Effector memory CD4-positive, alpha-beta T cell (primary cell): ENCODE results near the gene ZFYVE28.
"Not testable (repeated sequence)": the region's sequence is repeated elsewhere in the genome, so short reads cannot be mapped to it uniquely, and the experiment has no call there.

ENCODE experiments used
- DNase-seq, 3 donors: peaks; one replicate each; pipeline ENCODE4 v3.0.0-alpha.2; 2020
- H3K27ac ChIP-seq: 2 replicates; pipeline ENCODE4 v1.7.0; 2013; ENCODE audit warnings: mild to moderate bottlenecking, low read length, moderate library complexity; ENCODE audit not compliant: insufficient read depth, poor library complexity, severe bottlenecking
- H3K27me3 ChIP-seq: replicated peaks from 2 replicates; pipeline ENCODE4 v1.7.0; 2013; ENCODE audit warnings: mild to moderate bottlenecking, low read length; ENCODE audit not compliant: insufficient read depth, control insufficient read depth, poor library complexity, severe bottlenecking
- H3K36me3 ChIP-seq: 2 replicates; pipeline ENCODE4 v1.7.0; 2013; ENCODE audit warnings: mild to moderate bottlenecking, low read length, moderate library complexity; ENCODE audit not compliant: control insufficient read depth, insufficient read depth
- H3K4me1 ChIP-seq: 2 replicates; pipeline ENCODE4 v1.7.0; 2013; ENCODE audit warnings: low read length, mild to moderate bottlenecking; ENCODE audit not compliant: control insufficient read depth, insufficient read depth, poor library complexity, severe bottlenecking
- H3K4me3 ChIP-seq: 2 replicates; pipeline ENCODE4 v1.7.0; 2013; ENCODE audit warnings: low read length, low read depth, mild to moderate bottlenecking; ENCODE audit not compliant: insufficient read depth, poor library complexity, severe bottlenecking
- H3K9me3 ChIP-seq: 2 replicates; pipeline ENCODE4 v1.7.0; 2013; ENCODE audit warnings: mild to moderate bottlenecking, low read length, moderate library complexity; ENCODE audit not compliant: control insufficient read depth

The ZFYVE28 gene

DNA sequence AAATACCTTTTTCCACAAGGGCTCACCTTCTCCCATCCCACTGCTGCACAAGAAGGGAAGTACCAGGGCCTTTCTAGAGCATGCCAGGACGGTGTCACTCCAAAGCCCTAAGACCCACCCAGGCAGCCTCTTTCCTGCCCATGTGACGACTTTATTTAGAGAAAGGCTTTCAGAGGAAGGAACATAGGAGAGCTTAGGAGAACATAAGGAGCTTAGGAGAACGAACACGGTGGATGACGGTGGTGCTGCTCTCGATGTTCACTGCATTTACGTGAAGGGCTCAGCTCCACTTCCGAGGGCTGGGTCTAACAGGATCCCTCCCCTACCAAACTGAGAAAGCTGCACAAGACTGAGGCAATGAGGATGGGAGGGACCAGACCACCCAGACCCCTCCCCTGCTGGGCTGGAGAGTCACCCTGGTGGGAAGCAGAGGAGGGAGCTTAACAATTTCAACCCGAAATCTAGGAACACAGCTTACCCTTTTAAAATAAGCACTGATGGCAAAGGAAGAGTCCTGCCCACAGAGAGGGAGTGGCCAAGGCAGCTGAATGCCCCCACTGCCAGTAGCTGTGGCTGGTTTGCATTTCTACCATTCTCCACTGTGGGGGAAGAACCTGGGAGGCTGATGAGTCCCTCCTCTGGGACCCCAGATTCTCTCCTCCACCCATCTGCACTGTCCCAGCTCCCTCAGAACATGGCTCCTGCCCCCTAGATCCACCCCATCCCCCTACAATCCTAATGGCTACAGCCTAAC is 29.8 kb downstream of the ZFYVE28 start:
- Histone ChIP-seq H3K4me3 (no peak overlapping the region), H3K27me3 (no peaks in the 10 kb centered on the region), H3K27ac (no peak overlapping the region), H3K9me3 (no peaks in the 10 kb centered on the region), H3K4me1 (peaks cover 7% of the 10 kb centered on the region), H3K36me3 (peaks cover 2% of the 10 kb centered on the region)
- DNase-seq = no peak

DNA sequence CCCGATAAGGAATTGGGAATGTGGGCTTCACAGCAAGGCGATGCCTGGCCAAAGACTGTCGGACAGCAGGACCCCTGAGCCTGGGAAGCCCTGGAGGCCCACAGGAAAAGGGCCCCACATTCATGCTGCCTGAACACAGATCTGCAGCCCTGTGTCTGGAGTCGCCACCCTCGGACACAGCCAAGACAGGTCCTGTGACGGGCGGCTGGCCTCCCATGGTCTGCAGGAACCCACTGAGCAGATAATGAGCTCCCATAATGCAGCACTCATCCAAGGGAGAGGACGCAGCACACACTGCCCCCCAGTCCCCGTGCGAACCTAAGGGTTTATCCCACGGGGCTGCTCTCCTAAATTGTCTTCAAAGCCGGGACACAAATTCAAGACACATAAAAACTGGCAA is 30.6 kb downstream of the ZFYVE28 start:
- Histone ChIP-seq H3K27ac (no peak overlapping the region), H3K4me3 (no peak overlapping the region), H3K4me1 (peaks cover 3% of the 10 kb centered on the region), H3K27me3 (no peaks in the 10 kb centered on the region), H3K9me3 (no peaks in the 10 kb centered on the region), H3K36me3 (peaks cover 4% of the 10 kb centered on the region)
- DNase-seq = no peak

- no peak for DNase-seq
- no peaks in the 10 kb centered on the region for H3K27me3 ChIP-seq
- peaks cover 3% of the 10 kb centered on the region for H3K4me1 ChIP-seq
- peaks cover 4% of the 10 kb centered on the region for H3K36me3 ChIP-seq
- no peak overlapping the region for H3K4me3 ChIP-seq
- no peak overlapping the region for H3K27ac ChIP-seq
- no peaks in the 10 kb centered on the region for H3K9me3 ChIP-seq
Measured at GRCh38 chr4:2387218-2387617, 31.2 kb downstream of the ZFYVE28 start.

- H3K27ac ChIP-seq = no peak overlapping the region
- H3K36me3 ChIP-seq = peaks cover 4% of the 10 kb centered on the region
- no peak overlapping the region for H3K4me3 ChIP-seq
- H3K27me3 ChIP-seq = no peaks in the 10 kb centered on the region
- no peak for DNase-seq
- peaks cover 3% of the 10 kb centered on the region for H3K4me1 ChIP-seq
- no peaks in the 10 kb centered on the region for H3K9me3 ChIP-seq
Measured at GRCh38 chr4:2386717-2387116, 31.7 kb downstream of the ZFYVE28 start.

- H3K9me3 ChIP-seq = no peaks in the 10 kb centered on the region
Measured at GRCh38 chr4:2385516-2385915, 32.9 kb downstream of the ZFYVE28 start.

DNA sequence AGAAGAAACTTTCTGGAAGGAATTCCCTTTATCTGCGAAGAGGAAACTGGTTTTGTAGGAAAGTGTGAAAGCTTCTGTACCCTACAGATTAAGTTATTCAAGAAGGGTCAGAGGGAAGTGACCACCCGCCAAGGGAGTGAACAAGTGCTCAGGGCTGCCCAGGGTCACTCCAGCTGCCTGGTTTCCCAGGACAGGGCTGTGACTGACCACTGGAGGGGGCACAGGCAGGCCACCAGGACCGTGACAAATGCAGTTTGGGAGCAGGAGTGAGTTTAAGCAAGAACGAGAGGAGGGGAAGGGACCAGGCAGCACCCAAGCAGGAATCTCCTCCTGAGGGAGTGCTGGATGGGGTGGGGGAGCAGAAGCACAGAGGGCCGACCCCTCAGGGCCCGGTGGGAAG is 34.2 kb downstream of the ZFYVE28 start:
- H3K4me1 ChIP-seq = peaks cover 3% of the 10 kb centered on the region
- H3K4me3 ChIP-seq = no peak overlapping the region
- peaks cover 4% of the 10 kb centered on the region for H3K36me3 ChIP-seq
- H3K27me3 ChIP-seq = no peaks in the 10 kb centered on the region
- DNase-seq = no peak
- no peak overlapping the region for H3K27ac ChIP-seq
- no peaks in the 10 kb centered on the region for H3K9me3 ChIP-seq

More at GRCh38 chr4:2385516-2385915, 32.9 kb downstream of the ZFYVE28 start:
- DNase-seq = no peak
- Histone ChIP-seq H3K4me1 (peaks cover 3% of the 10 kb centered on the region), H3K4me3 (no peak overlapping the region), H3K36me3 (peaks cover 4% of the 10 kb centered on the region), H3K27me3 (no peaks in the 10 kb centered on the region), H3K27ac (no peak overlapping the region)

DNA sequence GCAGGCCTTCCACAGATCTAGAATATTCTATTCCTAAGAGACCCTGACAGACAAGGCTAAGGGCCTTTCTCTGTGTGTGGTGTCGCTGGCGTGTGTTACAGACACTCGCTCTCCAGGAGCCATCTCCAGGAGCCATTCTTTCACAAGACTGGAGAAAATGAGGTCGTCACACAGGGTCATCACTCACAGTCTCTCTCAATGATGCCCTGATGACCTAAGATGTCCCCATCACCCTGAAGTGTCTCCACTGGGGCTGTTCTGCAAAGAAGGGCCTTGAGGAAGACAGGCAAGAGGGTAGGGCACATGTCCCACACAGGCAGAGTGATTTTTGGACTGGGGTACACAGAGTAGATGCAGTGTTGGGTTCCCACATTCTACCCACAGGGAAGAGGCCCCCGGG is 34.7 kb downstream of the ZFYVE28 start:
- DNase-seq = no peak
- Histone ChIP-seq H3K9me3 (no peaks in the 10 kb centered on the region), H3K4me1 (no peaks in the 10 kb centered on the region), H3K27me3 (no peaks in the 10 kb centered on the region), H3K36me3 (peaks cover 4% of the 10 kb centered on the region), H3K27ac (no peak overlapping the region), H3K4me3 (no peak overlapping the region)

DNA sequence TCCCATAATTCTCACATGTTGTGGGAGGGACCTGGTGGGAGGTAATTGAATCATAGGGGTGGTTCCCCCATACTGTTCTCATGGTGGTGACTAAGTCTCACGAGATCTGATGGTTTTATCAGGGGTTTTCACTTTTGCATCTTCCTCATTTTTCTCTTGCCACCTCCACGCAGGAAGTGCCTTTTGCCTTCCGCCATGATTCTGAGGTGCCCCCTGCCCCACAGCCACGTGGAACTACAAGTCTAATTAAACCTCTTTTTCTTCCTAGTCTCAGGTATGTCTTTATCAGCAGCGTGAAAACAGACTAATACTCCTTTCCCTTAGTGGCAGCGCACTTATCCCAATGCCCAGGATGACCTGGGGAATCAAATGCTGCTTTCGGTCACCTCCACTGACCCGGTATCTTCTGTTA is 35.2 kb downstream of the ZFYVE28 start:
- not testable (repeated sequence) for H3K36me3 ChIP-seq, H3K27me3 ChIP-seq, DNase-seq, H3K4me1 ChIP-seq, H3K27ac ChIP-seq, H3K9me3 ChIP-seq, H3K4me3 ChIP-seq

- H3K27ac ChIP-seq = not testable (repeated sequence)
Measured at GRCh38 chr4:2382769-2383202, 35.7 kb downstream of the ZFYVE28 start.

GRCh38 chr4:2380589-2380988 is 37.9 kb downstream of the ZFYVE28 start:
- not testable (repeated sequence) for H3K36me3 ChIP-seq, DNase-seq, H3K4me3 ChIP-seq, H3K9me3 ChIP-seq, H3K27me3 ChIP-seq, H3K27ac ChIP-seq, H3K4me1 ChIP-seq

More at GRCh38 chr4:2382769-2383202, 35.7 kb downstream of the ZFYVE28 start:
- H3K36me3 ChIP-seq, H3K4me3 ChIP-seq, H3K27me3 ChIP-seq, DNase-seq, H3K4me1 ChIP-seq, H3K9me3 ChIP-seq: not testable (repeated sequence)
